ENCODE data around the gene BTLA.
"Not testable (repeated sequence)": the region's sequence is repeated elsewhere in the genome, so short reads cannot be mapped to it uniquely, and the experiment has no call there.

Gene BTLA

GRCh38 chr3:112491373-112491772, 7.9 kb downstream of the BTLA start:
- DNase-seq (ENCODE audit: low read depth in 3 of 3): no peak

DNA sequence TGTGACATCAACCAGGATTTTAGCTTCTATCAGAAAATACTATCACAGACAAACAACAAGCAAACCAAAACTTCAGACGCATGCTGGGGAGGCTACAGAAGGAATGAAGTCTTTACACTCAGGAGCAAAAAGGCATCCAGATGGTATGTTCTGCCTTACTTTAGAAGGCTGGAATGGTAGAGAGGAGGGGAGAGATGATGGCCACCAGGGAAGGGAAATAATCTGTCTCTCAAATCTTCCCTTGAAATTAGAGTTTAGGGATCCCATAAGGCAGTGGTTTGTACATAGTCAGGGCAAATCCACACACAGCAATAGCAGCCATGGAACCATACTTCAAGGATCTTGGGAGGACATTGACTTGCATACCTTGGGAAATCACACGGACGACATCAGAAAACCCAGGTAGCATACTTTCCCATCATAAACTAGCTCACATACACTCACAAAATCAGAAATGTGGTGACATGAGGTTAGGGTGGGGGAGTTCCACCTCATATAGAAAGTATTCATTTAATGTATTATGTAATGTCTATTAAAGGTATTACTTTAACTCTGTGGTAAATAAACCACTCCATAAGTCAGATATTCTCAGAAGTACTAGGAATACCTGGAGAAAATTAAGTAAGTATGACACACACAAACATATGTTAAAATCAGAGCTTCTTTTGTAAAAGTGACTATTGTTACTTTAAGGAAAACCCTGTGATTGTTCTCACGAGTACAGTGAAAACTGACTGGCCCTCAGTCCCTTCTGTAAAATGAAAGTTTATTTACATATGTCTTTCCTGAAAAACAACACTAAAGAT, 9.4 kb downstream of the BTLA start:
- no peak for DNase-seq (ENCODE audit: low read depth in 3 of 3)

- DNase-seq (ENCODE audit: low read depth in 3 of 3): no peak
Measured at GRCh38 chr3:112486811-112487505, 12.3 kb downstream of the BTLA start.

GRCh38 chr3:112484352-112484751, 14.9 kb downstream of the BTLA start:
- DNase-seq (ENCODE audit: low read depth in 3 of 3): no peak

DNA sequence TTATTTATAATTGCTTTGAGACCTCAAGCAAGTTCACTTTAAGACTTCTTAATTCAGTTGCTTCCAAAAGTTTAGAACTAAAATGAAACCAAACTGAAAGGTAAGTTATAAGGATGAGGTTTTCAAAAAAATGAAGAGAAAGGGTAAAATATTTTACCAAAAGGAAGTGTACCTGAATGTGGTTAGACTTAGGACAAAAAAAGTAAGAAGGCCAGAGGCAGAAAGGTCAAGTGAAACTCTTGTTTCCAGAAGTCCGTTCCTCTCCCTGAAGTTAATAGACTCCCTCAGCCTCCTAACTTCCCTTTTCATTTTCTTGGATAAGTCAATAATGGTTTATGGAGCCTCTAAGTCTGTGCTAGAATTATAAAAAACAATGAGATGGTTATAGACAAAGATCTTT, 16.6 kb downstream of the BTLA start:
- no peak for DNase-seq (ENCODE audit: low read depth in 3 of 3)

DNA sequence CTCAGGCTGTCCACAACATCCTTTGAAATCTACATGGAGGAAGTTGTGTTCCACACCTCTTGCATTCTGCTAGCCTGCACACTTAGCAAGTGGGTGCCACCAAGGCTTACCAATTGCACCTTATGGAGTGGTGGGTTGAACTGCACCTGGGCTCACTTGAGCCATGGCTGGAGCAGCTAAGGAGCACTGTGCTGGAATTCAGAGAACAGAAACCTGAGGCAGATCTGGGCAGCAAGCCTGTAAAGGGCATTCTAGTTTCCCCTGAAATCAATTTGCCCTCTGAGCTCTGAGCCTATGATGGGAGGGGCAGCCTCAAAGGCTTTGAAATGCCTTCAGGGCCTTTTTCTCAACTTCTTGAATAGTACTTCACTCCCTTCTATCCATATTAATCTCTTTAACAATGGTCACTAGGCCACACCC, 18.0 kb downstream of the BTLA start:
- no peak for DNase-seq (ENCODE audit: low read depth in 3 of 3)

DNA sequence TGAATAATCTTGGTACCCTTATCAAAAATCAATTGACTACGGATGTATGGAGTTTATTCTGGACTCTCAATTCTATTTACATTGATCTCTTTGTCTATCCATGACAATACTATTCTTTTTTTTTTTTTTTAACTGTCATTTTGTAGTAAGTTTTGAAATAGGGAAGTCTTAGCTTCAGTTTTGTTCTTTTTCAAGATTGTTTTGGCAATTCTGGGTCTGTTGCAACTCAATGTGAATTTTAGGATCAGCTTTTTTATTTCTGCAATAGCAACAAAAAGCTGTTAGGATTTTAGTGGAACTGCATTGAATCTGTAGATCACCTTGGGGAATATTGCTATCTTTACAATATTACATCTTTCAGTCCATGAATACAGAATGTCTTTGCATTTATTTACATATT, 21.4 kb downstream of the BTLA start:
- DNase-seq (ENCODE audit: low read depth in 3 of 3): no peak

- DNase-seq (ENCODE audit: low read depth in 3 of 3): no peak
Measured at GRCh38 chr3:112476346-112476745, 22.9 kb downstream of the BTLA start.

DNA sequence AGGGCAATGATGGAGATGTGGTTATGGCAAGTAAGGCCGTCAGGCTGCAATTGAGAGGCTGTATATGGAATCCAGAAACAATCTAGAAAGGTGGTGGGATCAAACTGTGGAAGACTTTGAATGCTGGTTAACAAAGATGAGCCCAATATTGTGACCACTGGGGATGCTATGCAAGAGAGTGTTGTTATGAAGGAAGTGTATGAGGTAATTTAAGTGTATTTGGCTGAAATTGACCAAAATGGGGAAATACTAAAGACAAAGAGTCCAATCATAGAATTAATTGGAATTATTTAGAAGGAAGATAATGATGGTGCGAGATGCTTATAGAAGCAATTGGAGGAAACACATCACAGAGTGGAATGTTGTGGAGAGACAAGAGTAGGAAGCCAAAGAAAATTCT, 24.5 kb downstream of the BTLA start:
- no peak for DNase-seq (ENCODE audit: low read depth in 3 of 3)

DNA sequence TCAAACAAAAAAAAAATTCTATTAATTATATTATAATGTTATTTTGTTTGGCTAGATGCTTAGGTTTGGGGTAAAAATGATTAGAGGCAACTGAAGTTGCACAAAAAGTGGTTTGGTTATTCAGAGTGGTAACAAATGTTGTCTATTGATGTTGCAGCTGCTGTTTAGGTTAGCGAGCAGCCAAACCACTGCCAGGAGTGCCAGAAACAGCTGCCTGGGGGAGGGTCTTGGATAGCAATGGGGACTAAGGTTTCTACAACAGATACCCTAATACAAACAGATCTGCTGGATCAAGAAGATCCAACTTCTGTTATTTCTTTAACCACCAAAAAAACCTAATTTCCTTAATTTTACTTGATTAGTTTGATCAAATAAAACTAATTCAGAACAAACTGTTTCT, 26.6 kb downstream of the BTLA start:
- no peak for DNase-seq (ENCODE audit: low read depth in 3 of 3)

- DNase-seq (ENCODE audit: low read depth in 3 of 3): no peak
Measured at GRCh38 chr3:112471596-112472325, 27.5 kb downstream of the BTLA start.

- DNase-seq (ENCODE audit: low read depth in 3 of 3): no peak
Measured at GRCh38 chr3:112470788-112471187, 28.5 kb downstream of the BTLA start.

- DNase-seq (ENCODE audit: low read depth in 3 of 3): no peak
Measured at GRCh38 chr3:112469671-112470070, 29.6 kb downstream of the BTLA start.

DNA sequence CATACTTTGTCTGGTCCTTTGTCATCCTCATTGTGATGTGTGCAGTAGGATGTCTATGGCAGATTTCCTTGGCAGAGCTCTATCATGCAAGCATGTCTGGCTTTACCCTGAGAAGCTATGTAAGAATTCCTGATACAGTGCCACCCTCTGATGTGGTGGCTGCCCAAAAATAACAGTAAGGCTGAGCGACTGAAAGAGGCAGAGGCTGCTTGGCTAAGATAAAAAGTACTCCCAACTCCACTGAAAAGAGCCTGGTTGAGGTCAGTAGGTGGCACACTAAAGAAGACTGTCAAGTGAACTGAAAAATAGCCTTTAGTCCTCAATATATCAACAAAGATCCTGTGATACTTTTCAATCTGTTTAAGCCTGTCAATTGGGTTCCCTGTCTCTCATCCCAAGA, 31.7 kb downstream of the BTLA start:
- DNase-seq (ENCODE audit: low read depth in 3 of 3): no peak

DNA sequence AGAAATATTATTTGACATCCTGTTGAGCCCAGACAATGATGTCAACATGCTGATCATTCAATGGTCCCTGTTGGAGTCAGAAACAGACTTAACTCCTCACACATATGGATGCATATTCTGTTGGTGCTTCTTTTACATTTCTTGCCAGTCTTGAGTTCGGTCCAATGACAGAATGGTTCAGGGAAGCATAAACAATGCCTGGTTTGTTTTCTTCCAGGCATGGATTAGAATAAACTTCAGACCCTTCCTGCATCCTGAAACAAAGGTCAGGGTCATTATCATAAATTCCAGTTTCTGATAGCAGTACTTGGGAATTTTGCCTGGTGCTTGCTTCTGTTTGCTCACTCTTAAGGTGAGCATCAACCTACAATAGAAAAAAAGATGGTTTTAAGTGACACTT, 33.3 kb downstream of the BTLA start:
- no peak for DNase-seq (ENCODE audit: low read depth in 3 of 3)

DNA sequence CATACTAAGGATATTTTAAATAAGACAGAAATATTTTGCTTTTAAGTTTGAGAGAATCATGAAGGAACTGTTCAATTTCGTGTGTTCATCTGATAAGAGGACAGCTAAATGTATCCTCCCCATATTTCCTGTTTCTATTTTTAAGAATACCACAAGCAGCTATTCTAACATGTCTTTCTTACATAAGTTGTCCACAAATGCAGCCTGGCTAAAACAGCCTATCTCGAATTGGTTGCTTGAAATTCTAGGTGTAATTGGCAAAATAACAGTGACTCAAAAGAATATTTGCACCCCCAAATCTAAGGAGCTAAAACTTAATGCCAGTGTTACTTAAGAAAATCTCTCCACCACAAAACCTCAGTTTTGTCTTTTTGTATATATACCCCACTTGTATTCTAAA, 35.0 kb downstream of the BTLA start:
- DNase-seq (ENCODE audit: low read depth in 3 of 3): no peak

- DNase-seq (ENCODE audit: low read depth in 3 of 3): no peak
Measured at GRCh38 chr3:112463250-112463649, 36.0 kb downstream of the BTLA start.

- DNase-seq (ENCODE audit: low read depth in 3 of 3): not testable (repeated sequence)
Measured at GRCh38 chr3:112461787-112462186, 37.5 kb downstream of the BTLA start.

GRCh38 chr3:112460519-112461195, 38.6 kb downstream of the BTLA start:
- no peak for DNase-seq (ENCODE audit: low read depth in 3 of 3)

- DNase-seq (ENCODE audit: low read depth in 3 of 3): no peak
Measured at GRCh38 chr3:112459750-112460149, 39.5 kb downstream of the BTLA start.

GRCh38 chr3:112456147-112456546, 43.1 kb downstream of the BTLA start:
- DNase-seq (ENCODE audit: low read depth in 3 of 3): no peak

DNA sequence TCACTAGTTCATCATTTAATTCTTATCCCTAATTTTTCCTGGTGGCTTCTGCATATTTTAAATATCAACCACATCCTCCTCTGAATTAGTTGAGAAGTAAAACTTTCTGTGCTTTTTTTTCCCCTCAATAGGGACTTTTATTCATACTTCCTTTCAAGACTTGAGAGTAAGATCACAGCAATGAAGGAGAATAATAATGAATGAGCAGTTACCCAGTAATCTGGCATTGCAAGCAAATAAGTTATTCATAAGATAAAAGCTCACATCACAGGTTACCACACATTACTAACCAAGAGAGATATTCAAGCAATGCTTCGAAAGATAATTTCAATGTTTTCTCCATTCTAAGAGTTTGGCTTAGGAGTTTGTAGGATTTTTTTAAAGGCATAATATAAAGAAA, 50.3 kb downstream of the BTLA start:
- no peak for DNase-seq (ENCODE audit: low read depth in 3 of 3)
